Measurements from ENCODE around the gene PIGL.
"Not testable (repeated sequence)": the region's sequence is repeated elsewhere in the genome, so short reads cannot be mapped to it uniquely, and the experiment has no call there.

The PIGL gene

GRCh38 chr17:16189791-16190348 is 27.1 kb upstream of the PIGL start:
- Histone ChIP-seq H3K27ac (peak overlapping the region; percentile 19), H3K4me3 (ENCODE audit: low read depth, low read length) (no peak overlapping the region), H3K9me3 (ENCODE audit: severe bottlenecking) (no peaks in the 10 kb centered on the region), H3K27me3 (ENCODE audit: insufficient read depth, low read depth, severe bottlenecking) (no peaks in the 10 kb centered on the region), H3K36me3 (peaks cover 40% of the 10 kb centered on the region)
- peak; percentile 24 for DNase-seq
- TF ChIP-seq CTCF (IDR thresholded peaks at IDR 0.05; ENCODE audit: low read depth, low read length): no peak

GRCh38 chr17:16190703-16191360 is 26.2 kb upstream of the PIGL start:
- Histone ChIP-seq H3K27ac (no peak overlapping the region; the same call in 1 of the 2 replicates), H3K36me3 (peaks cover 32% of the 10 kb centered on the region)
- DNase-seq: no peak

GRCh38 chr17:16191604-16192003 is 25.4 kb upstream of the PIGL start:
- no peaks in the 10 kb centered on the region for H3K27me3 ChIP-seq (ENCODE audit: insufficient read depth, low read depth, severe bottlenecking)
- no peak overlapping the region for H3K27ac ChIP-seq
- TF ChIP-seq CTCF (IDR thresholded peaks at IDR 0.05; ENCODE audit: low read depth, low read length): no peak
- no peak overlapping the region for H3K4me3 ChIP-seq (ENCODE audit: low read depth, low read length)
- H3K9me3 ChIP-seq (ENCODE audit: severe bottlenecking): no peaks in the 10 kb centered on the region
- H3K36me3 ChIP-seq: peaks cover 24% of the 10 kb centered on the region
- no peak for DNase-seq

More at GRCh38 chr17:16190703-16191360, 26.2 kb upstream of the PIGL start:
- Histone ChIP-seq H3K9me3 (ENCODE audit: severe bottlenecking) (no peaks in the 10 kb centered on the region), H3K27me3 (ENCODE audit: insufficient read depth, low read depth, severe bottlenecking) (no peaks in the 10 kb centered on the region), H3K4me3 (ENCODE audit: low read depth, low read length) (no peak overlapping the region)
- no peak for TF ChIP-seq CTCF (IDR thresholded peaks at IDR 0.05; ENCODE audit: low read depth, low read length)

- DNase-seq; H3K27me3 ChIP-seq (ENCODE audit: insufficient read depth, low read depth, severe bottlenecking); H3K27ac ChIP-seq; H3K9me3 ChIP-seq (ENCODE audit: severe bottlenecking); H3K4me3 ChIP-seq (ENCODE audit: low read depth, low read length): not testable (repeated sequence)
- peaks cover 15% of the 10 kb centered on the region for H3K36me3 ChIP-seq
These were observed 22.6 kb upstream of the PIGL start for GRCh38 chr17:16194307-16194835.

GRCh38 chr17:16197276-16197675 is 19.7 kb upstream of the PIGL start:
- H3K27me3 ChIP-seq (ENCODE audit: insufficient read depth, low read depth, severe bottlenecking): no peaks in the 10 kb centered on the region
- no peak overlapping the region for H3K27ac ChIP-seq
- DNase-seq: no peak
- no peak for TF ChIP-seq CTCF (IDR thresholded peaks at IDR 0.05; ENCODE audit: low read depth, low read length)
- H3K4me3 ChIP-seq (ENCODE audit: low read depth, low read length): no peak overlapping the region
- H3K9me3 ChIP-seq (ENCODE audit: severe bottlenecking): no peaks in the 10 kb centered on the region
- peaks cover 2% of the 10 kb centered on the region for H3K36me3 ChIP-seq

- H3K36me3 ChIP-seq: no peaks in the 10 kb centered on the region
- H3K27ac ChIP-seq: no peak overlapping the region
- H3K27me3 ChIP-seq (ENCODE audit: insufficient read depth, low read depth, severe bottlenecking): no peaks in the 10 kb centered on the region
- H3K9me3 ChIP-seq (ENCODE audit: severe bottlenecking): no peaks in the 10 kb centered on the region
- no peak for DNase-seq
- no peak for TF ChIP-seq CTCF (IDR thresholded peaks at IDR 0.05; ENCODE audit: low read depth, low read length)
- H3K4me3 ChIP-seq (ENCODE audit: low read depth, low read length): no peak overlapping the region
These were observed 17.9 kb upstream of the PIGL start for GRCh38 chr17:16199093-16199492.

GRCh38 chr17:16201693-16202131 is 15.3 kb upstream of the PIGL start:
- not testable (repeated sequence) for H3K4me3 ChIP-seq (ENCODE audit: low read depth, low read length); DNase-seq; H3K27ac ChIP-seq; H3K36me3 ChIP-seq; H3K9me3 ChIP-seq (ENCODE audit: severe bottlenecking); H3K27me3 ChIP-seq (ENCODE audit: insufficient read depth, low read depth, severe bottlenecking)

GRCh38 chr17:16202554-16203500 is 14.2 kb upstream of the PIGL start:
- H3K9me3 ChIP-seq (ENCODE audit: severe bottlenecking); H3K4me3 ChIP-seq (ENCODE audit: low read depth, low read length); DNase-seq; H3K27ac ChIP-seq; H3K36me3 ChIP-seq; H3K27me3 ChIP-seq (ENCODE audit: insufficient read depth, low read depth, severe bottlenecking): not testable (repeated sequence)
